Activated T-cell treated with anti-CD3 and anti-CD28 coated beads, Interleukin-2, amount 50 U/mL, for 72 hours (primary cell): ENCODE data around the gene EGFR. TPM values are rescaled to one million over a fixed set of nuclear protein-coding genes. Genes with fewer than 3 reads are reported as not detected.

Experiments
- ATAC-seq, 2 donors: fragments of 150-1000 bp; cut with Tn5 transposase; replicated peaks in 1 of 2; 2 replicates each; pipeline ENCODE4 v1.10.0; 2021; ENCODE audit warnings: moderate library complexity in 2 of 2, mild to moderate bottlenecking in 1 of 2
- DNase-seq, 2 donors: peaks; one replicate each; pipeline ENCODE4 v3.0.0; 2021 to 2022; ENCODE audit warnings: mixed read lengths in 1 of 2
- H3K27ac Mint-ChIP-seq: one replicate; pipeline ENCODE4 v1.8.0; 2022; ENCODE audit warnings: mild to moderate bottlenecking, moderate library complexity, mixed read lengths
- H3K27me3 Mint-ChIP-seq: one replicate; pipeline ENCODE4 v1.8.0; 2022; ENCODE audit warnings: low read depth, mixed read lengths
- H3K36me3 Mint-ChIP-seq, 2 donors: one replicate each; pipeline ENCODE4 v1.8.0; 2022; ENCODE audit warnings: mixed read lengths in 2 of 2, mild to moderate bottlenecking in 1 of 2; ENCODE audit not compliant: insufficient read depth in 2 of 2
- H3K4me1 Mint-ChIP-seq: one replicate; pipeline ENCODE4 v1.8.0; 2022; ENCODE audit warnings: low read depth, mixed read lengths
- H3K4me3 Mint-ChIP-seq, 2 donors: one replicate each; pipeline ENCODE4 v1.8.0; 2022; ENCODE audit warnings: mild to moderate bottlenecking in 2 of 2, mixed read lengths in 2 of 2, moderate library complexity in 2 of 2
- H3K9me3 Mint-ChIP-seq, 2 donors: one replicate each; pipeline ENCODE4 v1.8.0; 2022; ENCODE audit warnings: mixed read lengths in 2 of 2
- total RNA-seq, 2 donors: library from RNA; stranded (reverse); gene quantifications; one replicate each; pipeline ENCODE4 v1.2.3, GENCODE V29; 2022

The EGFR gene
- total RNA-seq, 2 donors from 2014 or later, result 0.09 TPM; not detected in 1

DNA sequence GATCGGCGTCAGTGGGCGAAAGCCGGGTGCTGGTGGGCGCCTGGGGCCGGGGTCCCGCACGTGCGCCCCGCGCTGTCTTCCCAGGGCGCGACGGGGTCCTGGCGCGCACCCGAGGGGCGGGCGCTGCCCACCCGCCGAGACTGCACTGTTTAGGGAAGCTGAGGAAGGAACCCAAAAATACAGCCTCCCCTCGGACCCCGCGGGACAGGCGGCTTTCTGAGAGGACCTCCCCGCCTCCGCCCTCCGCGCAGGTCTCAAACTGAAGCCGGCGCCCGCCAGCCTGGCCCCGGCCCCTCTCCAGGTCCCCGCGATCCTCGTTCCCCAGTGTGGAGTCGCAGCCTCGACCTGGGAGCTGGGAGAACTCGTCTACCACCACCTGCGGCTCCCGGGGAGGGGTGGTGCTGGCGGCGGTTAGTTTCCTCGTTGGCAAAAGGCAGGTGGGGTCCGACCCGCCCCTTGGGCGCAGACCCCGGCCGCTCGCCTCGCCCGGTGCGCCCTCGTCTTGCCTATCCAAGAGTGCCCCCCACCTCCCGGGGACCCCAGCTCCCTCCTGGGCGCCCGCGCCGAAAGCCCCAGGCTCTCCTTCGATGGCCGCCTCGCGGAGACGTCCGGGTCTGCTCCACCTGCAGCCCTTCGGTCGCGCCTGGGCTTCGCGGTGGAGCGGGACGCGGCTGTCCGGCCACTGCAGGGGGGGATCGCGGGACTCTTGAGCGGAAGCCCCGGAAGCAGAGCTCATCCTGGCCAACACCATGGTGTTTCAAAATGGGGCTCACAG, 1.1 kb downstream of the EGFR start:
- Mint-ChIP-seq H3K27ac (no peak overlapping the region), H3K4me3 (peak overlapping the region in 1 of 2 donors; percentile 8), H3K4me1 (no peaks in the 10 kb centered on the region), H3K9me3 (no peaks in the 10 kb centered on the region), H3K27me3 (peaks cover 39% of the 10 kb centered on the region), H3K36me3 (peaks cover 0 to 2% of the 10 kb centered on the region in 2 donors)
- DNase-seq, result no peak
- peak in 1 of 2 donors; percentile 17 for ATAC-seq

GRCh38 chr7:55020466-55020871, 1.7 kb downstream of the EGFR start:
- Mint-ChIP-seq H3K27ac (no peak overlapping the region), H3K36me3 (peaks cover 0 to 2% of the 10 kb centered on the region in 2 donors), H3K27me3 (peaks cover 39% of the 10 kb centered on the region), H3K4me3 (peak overlapping the region; percentile 20 to 39), H3K9me3 (peaks cover 0 to 2% of the 10 kb centered on the region in 2 donors), H3K4me1 (no peaks in the 10 kb centered on the region)
- no peak for ATAC-seq
- no peak for DNase-seq

DNA sequence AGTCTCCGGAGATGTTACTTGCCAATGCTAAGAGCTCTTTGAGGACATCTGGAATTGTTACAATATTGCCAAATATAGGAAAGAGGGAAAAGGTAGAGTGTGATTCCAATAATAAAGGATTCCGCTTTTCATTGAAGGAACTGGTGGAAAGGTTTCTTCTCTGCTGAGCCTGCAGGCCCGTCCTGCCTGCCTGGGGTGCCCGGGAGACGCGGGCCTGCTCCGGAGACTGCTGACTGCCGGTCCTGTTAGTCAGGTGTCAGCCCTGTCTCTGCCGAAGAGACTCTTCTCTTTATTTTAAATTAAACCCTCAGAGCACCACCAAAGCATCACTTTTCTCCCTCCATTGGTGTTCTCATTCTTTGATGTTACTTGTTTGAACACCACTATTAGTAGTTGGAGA, 2.2 kb downstream of the EGFR start:
- no peak overlapping the region for H3K27ac Mint-ChIP-seq
- H3K9me3 Mint-ChIP-seq, result peaks cover 0 to 2% of the 10 kb centered on the region in 2 donors
- peak overlapping the region; percentile 17 to 20 for H3K4me3 Mint-ChIP-seq
- ATAC-seq (no peak), DNase-seq (no peak)
- no peaks in the 10 kb centered on the region for H3K4me1 Mint-ChIP-seq
- peaks cover 0 to 2% of the 10 kb centered on the region in 2 donors for H3K36me3 Mint-ChIP-seq
- H3K27me3 Mint-ChIP-seq, result peaks cover 37% of the 10 kb centered on the region

DNA sequence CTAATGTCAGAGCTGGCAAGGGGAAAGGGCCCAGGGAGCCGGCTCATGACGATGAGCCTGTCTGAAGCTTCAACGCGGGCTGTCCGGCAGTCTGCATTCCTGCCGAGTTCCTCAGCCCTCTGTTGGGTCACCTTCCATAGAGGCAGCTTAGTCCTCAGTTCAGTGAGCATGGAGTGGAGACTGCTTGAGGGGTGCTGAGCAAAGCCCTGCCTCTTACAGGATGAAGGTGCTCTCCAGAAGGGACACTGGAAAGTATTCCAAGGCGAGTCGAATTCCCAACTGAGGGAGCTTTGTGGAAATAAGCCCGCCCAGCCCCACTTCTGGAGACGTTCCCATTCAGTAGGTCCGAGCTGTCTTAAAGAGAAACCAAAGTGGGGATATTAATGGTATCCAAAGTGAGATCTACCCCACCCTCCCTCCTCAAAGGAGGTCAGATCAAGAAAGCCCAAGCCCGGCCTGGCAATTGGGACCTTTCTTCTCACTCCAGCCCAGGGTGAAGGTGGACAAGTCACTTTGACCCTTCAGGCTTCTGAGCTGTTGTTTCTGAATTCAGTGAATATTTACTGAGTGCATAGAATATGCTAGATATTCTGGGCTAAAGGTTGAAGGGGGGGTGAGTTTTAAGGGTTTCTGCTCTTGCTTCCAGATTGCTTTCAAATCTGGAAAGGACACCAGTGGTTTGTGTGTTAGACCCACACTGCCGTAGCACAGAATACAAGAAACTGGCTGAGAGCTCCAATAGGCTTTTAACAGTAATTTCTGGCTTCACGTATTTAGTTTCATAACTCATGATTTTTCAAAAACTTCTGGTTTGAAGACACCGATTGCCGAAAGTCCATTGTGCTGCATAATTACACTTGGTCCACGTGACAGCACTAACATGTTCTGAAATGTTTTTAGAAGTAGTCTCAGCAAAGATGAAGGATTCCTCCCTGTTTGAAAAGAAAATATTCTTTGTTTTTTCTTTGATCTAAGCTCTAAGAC, 3.5 kb downstream of the EGFR start:
- Mint-ChIP-seq H3K27me3 (peaks cover 42% of the 10 kb centered on the region), H3K36me3 (peaks cover 0 to 2% of the 10 kb centered on the region in 2 donors), H3K9me3 (peaks cover 0 to 2% of the 10 kb centered on the region in 2 donors), H3K4me3 (no peak overlapping the region), H3K4me1 (no peaks in the 10 kb centered on the region), H3K27ac (no peak overlapping the region)
- DNase-seq (no peak), ATAC-seq (no peak)

- no peak overlapping the region for H3K4me3 Mint-ChIP-seq
- ATAC-seq (no peak), DNase-seq (no peak)
- peaks cover 36% of the 10 kb centered on the region for H3K27me3 Mint-ChIP-seq
- peaks cover 0 to 2% of the 10 kb centered on the region in 2 donors for H3K9me3 Mint-ChIP-seq
- H3K36me3 Mint-ChIP-seq, result peaks cover 0 to 2% of the 10 kb centered on the region in 2 donors
- H3K27ac Mint-ChIP-seq, result no peak overlapping the region
- H3K4me1 Mint-ChIP-seq, result no peaks in the 10 kb centered on the region
Measured at GRCh38 chr7:55023841-55024505, 5.2 kb downstream of the EGFR start.

DNA sequence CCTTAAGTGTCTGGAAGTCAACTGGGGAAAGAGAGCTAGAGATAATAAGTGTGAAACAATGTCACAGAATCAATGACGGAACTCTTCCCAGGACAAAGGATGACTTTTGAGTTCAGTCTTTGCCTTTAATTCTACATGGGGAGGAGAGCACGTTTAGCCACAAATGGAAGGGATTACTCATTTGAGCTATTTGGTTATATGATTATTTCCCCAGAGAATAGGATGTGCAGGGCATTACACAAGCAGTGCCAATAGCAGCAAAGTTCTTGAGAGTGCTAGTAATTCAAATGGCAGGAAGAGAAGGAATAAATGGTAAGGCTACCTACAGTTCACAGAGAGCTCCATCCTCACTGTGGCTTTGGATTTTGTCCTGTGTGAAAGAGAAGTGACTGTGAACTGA, 6.0 kb downstream of the EGFR start:
- Mint-ChIP-seq H3K27ac (no peak overlapping the region), H3K27me3 (peaks cover 36% of the 10 kb centered on the region), H3K4me3 (no peak overlapping the region), H3K9me3 (peaks cover 0 to 2% of the 10 kb centered on the region in 2 donors), H3K36me3 (peaks cover 0 to 2% of the 10 kb centered on the region in 2 donors), H3K4me1 (no peaks in the 10 kb centered on the region)
- DNase-seq (no peak), ATAC-seq (no peak)

DNA sequence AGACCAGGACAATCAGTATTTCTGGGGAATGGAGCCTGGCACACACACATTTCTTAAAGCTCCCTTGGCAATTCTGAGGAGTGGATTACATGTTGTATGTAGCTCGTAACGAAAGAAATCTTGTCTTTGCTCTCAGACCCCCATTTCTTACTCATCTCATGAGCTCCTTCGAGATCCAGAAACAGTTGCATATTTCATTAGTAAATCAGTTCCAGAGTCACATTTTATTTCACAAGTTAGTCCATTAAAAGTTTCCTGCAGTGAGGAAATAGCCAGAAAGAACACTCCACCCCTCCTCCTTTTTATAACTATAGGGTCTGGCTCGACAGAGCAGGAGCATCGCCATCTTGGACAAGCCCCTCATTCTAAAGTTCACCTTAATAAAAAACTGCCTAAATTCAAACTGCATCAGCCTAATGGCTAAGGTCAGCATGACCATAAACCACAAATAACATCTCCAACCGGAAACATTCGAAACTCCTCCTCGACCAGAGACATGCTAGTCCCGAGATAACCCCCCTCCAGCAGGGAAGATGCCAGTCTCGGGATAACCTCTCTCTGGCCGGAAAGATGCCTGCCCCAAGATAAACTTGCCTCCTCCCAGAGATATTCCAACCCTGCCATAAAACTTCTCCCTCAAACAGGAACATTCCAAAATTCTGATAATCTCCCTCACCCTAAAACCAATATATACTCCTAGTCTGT, 7.4 kb downstream of the EGFR start:
- Mint-ChIP-seq H3K4me3 (no peak overlapping the region), H3K27me3 (peaks cover 27% of the 10 kb centered on the region), H3K27ac (no peak overlapping the region), H3K36me3 (no peaks in the 10 kb centered on the region), H3K9me3 (peaks cover 0 to 2% of the 10 kb centered on the region in 2 donors), H3K4me1 (no peaks in the 10 kb centered on the region)
- no peak for DNase-seq
- no peak for ATAC-seq

DNA sequence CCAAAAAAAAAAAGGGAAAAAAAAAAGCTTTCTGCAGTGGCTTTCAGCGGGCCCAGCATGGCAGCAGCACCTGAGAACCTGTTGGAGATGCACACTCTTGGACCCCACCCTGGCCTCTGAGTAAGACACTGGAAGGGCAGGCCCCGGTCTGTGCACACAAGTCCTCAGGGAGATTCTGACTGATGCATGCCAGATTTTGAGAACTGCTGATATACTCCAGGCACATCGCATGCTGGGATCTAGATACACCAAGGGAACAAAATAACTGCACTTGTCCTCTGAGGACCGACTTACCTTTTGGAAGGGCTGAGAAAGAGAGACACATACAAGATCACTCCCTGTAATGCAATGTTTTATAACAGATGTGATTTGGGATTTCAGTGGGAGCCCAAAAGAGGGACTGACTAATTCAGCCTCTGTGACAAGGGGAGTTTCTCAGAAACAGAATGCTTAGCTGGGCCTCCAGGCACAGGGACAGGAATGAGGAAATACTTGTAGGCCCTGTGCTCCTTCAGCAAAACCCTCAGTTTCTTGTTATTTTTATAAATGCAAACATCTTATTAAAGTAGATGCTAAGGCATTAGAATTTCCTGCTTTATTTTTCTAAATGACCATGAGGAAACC, 8.2 kb downstream of the EGFR start:
- H3K9me3 Mint-ChIP-seq, result peaks cover 0 to 2% of the 10 kb centered on the region in 2 donors
- no peak for DNase-seq
- no peak overlapping the region for H3K27ac Mint-ChIP-seq
- H3K4me3 Mint-ChIP-seq, result no peak overlapping the region
- H3K4me1 Mint-ChIP-seq, result no peaks in the 10 kb centered on the region
- no peak for ATAC-seq
- H3K27me3 Mint-ChIP-seq, result peaks cover 20% of the 10 kb centered on the region
- H3K36me3 Mint-ChIP-seq, result no peaks in the 10 kb centered on the region

DNA sequence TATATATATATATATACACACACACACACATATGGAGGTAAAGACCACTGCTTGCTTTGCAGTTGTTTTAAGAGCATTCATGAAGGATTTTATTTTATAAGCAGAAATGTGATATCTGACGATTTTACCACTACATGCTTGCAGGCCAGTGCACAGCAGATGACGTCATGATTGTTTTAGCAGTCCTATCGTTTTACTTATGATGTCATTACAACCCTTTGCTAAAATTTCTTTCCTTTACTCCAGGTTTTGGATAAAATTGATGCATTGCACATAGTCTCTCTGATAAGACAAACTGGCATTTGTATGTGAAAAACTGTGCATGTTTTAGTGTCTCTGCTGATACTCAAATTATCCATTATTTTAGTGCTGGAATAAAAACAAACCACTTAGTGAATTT, 9.2 kb downstream of the EGFR start:
- H3K27ac Mint-ChIP-seq, result no peak overlapping the region
- peaks cover 0 to 2% of the 10 kb centered on the region in 2 donors for H3K9me3 Mint-ChIP-seq
- ATAC-seq (no peak), DNase-seq (no peak)
- H3K27me3 Mint-ChIP-seq, result peaks cover 19% of the 10 kb centered on the region
- H3K4me1 Mint-ChIP-seq, result no peaks in the 10 kb centered on the region
- no peak overlapping the region for H3K4me3 Mint-ChIP-seq
- H3K36me3 Mint-ChIP-seq, result no peaks in the 10 kb centered on the region

- H3K4me1 Mint-ChIP-seq, result no peaks in the 10 kb centered on the region
- DNase-seq (no peak), ATAC-seq (no peak)
- H3K27me3 Mint-ChIP-seq, result peaks cover 9% of the 10 kb centered on the region
- peaks cover 0 to 2% of the 10 kb centered on the region in 2 donors for H3K9me3 Mint-ChIP-seq
- H3K27ac Mint-ChIP-seq, result no peak overlapping the region
- H3K36me3 Mint-ChIP-seq, result no peaks in the 10 kb centered on the region
- no peak overlapping the region for H3K4me3 Mint-ChIP-seq
Measured at GRCh38 chr7:55030314-55030713, 11.5 kb downstream of the EGFR start.

- peaks cover 7% of the 10 kb centered on the region for H3K27me3 Mint-ChIP-seq
- no peak for ATAC-seq
- H3K27ac Mint-ChIP-seq, result no peak overlapping the region
- no peak overlapping the region for H3K4me3 Mint-ChIP-seq
- no peaks in the 10 kb centered on the region for H3K36me3 Mint-ChIP-seq
- H3K4me1 Mint-ChIP-seq, result no peaks in the 10 kb centered on the region
- no peak for DNase-seq
- H3K9me3 Mint-ChIP-seq, result peaks cover 0 to 3% of the 10 kb centered on the region in 2 donors
Measured at GRCh38 chr7:55031075-55031474, 12.3 kb downstream of the EGFR start.

DNA sequence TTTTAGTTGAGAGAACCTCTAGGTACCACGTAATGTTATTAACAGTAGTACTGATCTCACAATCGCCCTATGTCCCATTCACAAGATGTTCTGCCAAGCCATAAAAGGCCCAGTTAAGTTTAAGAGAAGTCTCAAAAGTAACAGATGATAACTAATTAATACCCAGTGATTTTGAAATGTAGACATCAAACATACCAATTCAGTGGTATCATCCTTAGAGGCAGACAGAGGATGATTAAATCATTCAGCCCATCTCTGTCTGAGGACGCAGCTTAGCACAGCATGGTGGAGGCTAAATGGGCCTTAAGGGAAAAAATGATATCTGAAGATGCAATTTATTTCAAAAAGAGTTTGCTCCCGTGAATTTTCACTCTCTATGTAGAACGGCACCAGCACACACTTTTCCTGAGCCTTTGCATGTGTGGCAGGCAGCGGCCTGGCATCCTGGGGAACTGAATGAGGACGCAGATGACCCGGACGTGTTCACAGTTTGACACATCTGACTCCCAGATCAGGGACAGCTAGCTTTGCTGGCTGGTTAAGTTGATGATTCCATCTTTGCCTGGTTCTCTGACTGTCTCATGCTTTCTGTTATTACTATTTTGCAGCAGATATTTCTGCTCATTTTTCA, 13.4 kb downstream of the EGFR start:
- DNase-seq, result no peak
- Mint-ChIP-seq H3K36me3 (no peaks in the 10 kb centered on the region), H3K27ac (no peak overlapping the region), H3K4me3 (no peak overlapping the region), H3K4me1 (no peaks in the 10 kb centered on the region), H3K9me3 (peaks cover 0 to 3% of the 10 kb centered on the region in 2 donors), H3K27me3 (no peaks in the 10 kb centered on the region)
- ATAC-seq, result no peak
